Raji (cell line): ENCODE data around the gene ZCCHC7.

Experiments used
- POLR2A ChIP-seq: IDR thresholded peaks from 2 replicates; pipeline ENCODE4 v1.6.1; 2011; ENCODE audit warnings: low read depth, low read length, control low read depth; ENCODE audit not compliant: insufficient read depth

The ZCCHC7 gene

DNA sequence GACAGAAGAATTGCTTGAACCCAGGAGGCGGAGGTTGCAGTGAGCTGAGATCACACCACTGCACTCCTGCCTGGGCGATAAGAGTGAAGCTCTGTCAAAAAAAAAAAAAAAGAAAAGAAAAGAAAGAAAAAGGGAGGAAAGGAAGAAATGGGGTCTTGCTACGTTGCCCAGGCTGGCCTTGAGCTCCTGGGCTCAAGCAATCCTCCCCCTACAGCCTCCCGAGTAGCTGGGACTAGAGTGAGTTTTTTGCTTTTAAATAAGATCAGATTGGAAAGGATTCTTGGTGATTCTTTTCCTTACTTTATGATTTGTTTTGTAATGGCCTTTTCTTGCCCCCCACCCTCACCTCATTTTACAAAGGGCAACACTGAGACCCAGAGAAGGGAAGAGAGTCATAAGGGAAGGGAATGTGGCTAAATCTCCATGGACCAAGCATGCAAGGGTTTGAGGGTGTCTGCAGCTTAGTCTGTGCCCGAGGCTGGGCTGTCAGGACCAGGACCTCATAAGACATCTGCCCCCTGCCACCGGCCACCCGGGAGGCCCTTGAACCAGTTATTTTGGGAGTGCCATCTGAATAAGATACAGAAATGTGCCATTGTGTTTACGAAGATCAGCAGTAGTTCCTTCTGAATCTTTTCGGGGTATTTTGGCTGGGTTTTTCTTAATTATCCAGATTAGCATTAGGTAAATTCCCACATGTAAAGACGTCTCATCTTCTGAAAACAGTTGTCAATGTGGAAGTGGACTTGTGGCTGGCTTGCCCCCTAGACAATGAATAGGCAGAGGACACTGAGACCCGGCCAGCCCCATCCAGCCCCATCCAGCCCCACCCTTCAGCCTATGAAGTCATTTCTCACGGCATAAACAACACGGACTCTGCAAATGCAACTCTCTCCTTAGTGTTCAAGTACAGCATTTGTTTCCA is 257.6 kb downstream of the ZCCHC7 start:
- no peak for TF ChIP-seq POLR2A

DNA sequence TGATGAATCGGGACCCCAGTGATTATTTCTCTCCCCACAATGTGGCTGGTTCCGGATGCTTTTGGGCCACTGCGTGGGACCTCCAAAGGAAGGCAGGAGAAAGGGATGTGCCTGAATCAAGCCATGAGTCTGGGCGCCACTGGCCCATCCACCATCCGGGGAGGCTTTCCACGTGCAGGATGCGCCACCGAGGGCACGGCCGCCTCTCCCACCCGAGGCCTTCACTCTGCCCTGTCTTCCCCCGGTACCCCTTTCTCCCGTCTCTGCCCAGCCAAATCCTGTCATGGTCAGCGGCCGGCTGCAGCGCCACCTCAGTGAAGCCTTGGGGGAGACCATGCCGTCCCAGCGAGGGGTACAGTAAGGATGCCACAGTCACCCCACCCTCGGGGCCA is 258.2 kb downstream of the ZCCHC7 start:
- no peak for TF ChIP-seq POLR2A

DNA sequence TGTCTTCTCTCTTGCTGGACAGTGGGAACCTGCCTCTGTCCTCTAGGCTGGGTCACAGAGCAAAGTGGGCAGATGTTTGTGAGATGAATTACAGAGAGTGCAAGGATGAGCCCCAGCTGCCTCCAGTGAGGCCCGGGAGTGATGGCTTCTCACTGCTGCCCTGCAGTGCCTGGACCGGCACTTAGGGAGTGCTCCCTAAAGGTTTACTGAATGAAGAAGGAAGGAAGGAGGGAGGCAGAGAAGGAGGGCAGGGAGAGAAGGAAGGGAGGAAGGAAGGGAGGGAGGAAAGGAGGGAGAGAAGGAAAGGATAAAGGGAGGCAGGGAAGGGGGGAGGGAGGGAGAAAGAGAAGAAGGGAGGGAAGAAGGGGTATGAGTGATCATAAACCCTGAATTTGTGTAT is 259.5 kb downstream of the ZCCHC7 start:
- no peak for TF ChIP-seq POLR2A

DNA sequence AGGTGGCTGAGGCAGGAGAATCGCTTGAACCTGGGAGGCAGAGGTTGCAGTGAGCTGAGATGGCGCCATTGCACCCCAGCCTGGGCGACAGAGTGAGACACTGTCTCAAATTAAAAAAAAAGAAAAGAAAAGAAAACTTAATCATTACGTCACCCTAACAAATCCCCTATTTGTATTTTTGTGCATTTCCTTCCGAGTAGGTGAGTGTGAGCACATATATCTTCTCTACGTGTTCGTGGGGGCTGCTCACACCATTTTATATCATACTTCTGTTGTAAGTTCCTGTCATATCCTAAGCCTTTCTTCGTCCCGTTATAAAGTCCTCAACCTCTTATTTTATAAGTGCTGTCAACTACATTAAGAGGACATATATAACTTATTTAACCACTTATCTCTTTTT is 260.2 kb downstream of the ZCCHC7 start:
- TF ChIP-seq POLR2A: no peak

DNA sequence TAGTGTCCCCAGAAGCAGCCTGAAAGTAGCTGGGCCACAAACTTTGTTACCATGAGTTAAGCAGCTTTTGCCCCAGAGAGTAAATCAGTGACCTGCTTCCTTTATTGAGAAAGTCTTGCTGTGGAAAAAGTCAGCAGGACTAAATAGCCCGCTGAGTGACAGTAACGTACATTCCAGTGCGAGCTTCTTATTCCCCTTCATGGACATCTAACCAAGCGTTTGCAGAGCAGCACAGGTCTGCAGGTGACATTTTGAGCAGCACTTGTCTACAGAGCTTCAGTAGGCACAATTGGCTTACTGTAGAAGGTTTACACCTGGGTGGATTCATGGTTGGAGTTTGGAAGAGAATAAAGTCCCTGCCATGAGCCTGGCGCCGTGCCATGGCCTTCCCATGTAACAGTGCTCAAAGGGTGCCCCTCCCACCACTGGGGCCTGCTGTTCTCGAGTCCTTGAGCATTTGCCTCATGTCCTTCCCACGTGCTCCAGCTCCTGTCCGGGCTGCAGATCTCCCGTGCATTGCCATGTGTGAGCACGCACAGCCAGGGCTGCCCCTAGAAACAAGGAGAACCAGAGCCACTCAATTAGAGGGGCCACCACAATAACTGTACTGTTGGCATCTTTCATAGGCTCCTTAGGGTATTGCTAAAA is 260.8 kb downstream of the ZCCHC7 start:
- no peak for TF ChIP-seq POLR2A

DNA sequence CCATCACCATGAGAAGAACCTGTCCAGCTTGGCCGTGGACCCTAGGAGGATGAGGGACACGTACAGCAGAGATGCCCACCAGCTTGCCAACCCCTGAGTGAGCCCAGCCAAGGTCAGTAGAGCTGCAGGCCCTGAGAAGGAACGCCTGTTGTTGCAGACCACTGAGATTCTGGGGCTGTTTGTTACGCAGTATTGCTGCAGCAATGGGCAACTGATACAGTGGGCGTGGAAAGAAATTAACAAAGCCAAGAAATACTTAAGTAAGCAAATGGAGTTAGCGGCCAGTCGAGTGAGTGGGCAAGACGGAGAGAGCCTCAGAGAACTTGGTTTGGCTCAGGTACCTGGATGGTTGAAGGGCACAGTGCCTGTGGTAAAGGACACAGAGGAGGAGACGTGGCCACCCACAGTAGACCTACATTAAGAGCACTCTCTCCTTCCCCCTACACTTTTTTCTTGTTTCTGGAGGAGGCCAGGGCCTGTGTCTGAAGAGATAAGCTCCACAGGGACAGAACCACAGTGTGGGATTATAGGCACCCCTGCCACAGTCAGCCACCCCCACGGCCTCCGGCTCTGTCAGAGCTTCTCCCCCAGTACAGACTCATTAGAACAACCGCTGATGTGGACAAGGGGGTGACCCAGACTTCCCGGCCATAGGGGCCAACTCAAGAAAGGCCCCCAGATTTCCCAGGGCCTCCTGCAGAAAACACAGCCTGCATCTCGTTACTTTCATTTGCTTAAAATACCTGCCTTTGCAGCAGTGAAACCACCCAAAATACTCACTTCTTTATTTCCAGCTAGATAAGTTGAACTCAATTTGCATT is 262.0 kb downstream of the ZCCHC7 start:
- TF ChIP-seq POLR2A: peak; percentile 29; the same call in 1 of the 2 replicates

DNA sequence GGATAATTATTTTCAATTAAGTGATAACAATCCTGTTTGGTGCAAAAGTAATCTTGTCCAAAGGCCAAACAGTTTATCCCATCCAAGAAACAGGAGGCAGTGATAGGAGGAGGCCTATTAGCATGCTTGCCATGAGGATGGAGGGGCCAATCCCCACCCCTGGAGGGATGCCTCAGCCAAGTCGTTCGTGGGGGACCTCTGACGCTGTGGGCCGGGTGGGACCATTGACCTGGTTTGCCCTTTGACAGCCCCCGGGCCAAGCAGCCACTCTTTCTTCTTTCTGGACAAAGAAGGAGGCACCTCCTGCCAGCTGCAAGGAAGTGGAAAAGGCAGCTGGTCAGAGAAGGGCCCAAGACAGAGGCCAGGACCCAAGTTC is 262.6 kb downstream of the ZCCHC7 start:
- no peak; the same call in 1 of the 2 replicates for TF ChIP-seq POLR2A

DNA sequence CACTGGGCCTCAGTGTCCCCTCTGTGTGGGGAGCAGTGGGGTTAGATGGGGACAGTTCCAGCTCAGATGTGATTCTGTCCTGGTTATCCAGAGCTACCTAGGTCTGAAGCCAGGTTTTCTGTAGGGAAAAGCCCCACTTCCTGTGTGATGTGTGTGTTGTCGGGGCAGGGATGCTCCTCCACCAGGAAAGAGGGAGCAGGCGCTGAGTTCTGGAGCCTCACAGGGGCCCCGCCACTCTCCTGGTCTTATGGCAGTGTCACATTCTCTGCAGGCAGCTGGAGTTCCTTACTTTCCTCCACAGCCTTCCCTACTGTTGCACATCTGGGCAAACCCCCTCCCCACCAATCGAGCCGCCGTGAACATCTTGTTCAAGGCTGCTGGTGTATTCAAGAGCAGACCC is 263.0 kb downstream of the ZCCHC7 start:
- peak; percentile 11; the same call in 1 of the 2 replicates for TF ChIP-seq POLR2A

DNA sequence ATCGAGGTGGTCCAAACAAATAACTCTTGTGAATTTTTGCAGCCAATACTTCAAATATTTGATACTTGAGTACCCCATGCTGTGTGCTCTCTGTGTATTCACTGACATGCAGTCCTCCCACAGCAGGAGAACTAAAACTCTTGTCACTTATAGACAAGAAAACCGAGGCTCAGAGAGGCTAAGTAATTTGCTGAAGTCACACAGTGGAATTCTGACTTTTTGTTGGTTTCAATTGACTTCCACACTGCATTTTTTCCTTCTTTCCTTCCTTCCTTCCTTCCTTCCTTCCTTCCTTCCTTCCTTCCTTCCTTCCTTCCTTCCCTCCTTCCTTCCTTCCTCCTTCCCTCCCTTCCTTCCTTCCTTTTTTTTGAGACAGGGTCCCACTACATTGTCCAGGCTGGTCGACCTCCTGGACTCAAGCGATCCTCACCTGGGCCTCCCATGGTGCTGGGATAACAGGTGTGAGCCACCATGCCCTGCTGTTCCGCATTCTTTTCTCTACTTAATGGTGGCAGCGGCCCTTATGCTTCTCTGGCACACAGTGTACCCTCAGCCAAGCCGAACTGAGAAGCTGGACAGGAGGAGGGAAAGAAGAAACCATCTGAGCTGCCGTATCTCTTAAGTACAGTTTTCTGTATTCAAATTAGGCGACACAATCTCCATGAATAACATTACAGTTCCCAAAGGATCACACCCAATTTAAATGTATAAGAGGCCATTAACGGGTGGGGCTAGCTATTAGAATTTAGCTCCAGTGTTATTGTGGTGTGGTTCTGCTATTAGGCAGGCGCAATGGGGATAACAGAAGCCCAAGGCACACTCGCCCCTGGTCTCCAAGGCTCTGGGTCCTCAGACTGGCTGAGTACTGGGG is 263.7 kb downstream of the ZCCHC7 start:
- no peak for TF ChIP-seq POLR2A

DNA sequence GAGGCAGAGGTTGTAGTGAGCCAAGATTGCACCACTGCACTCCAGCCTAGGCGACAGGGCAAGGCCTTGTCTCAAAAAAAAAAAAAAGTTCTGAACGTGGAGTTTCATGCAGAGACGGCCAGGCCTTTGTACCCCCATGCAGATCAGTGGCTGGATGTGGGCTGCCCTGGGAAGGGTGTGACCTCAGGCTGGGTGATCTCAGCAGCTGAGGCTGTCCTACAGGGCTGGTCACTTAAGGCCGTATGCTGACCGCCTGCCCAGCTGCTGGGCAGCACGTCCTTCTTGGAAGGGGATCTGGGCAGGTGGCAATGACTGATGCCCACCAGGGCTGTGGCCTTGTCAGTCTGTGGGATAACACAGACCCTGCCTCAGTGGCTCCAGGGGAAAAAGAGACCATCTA is 264.9 kb downstream of the ZCCHC7 start:
- TF ChIP-seq POLR2A: no peak

DNA sequence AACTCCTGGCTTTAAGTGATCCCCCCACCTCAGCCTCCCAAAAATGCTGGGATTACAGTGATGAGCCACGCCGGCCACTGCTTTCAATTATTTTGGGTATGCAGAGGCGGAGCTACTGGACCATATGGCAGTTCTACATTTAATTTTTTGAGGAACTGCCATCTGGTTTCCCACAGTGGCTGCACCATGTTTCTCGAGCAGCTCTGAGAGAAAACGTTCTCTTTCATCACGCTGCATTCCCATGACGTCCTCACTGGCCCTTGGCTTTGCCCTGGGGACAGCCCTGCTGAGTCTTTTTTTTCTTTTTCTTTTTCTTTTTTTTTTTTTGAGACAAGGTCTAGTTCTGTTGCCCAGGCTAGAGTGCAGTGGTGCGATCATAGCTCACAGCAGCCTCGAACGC is 266.6 kb downstream of the ZCCHC7 start:
- TF ChIP-seq POLR2A: peak; percentile 37; the same call in 1 of the 2 replicates

DNA sequence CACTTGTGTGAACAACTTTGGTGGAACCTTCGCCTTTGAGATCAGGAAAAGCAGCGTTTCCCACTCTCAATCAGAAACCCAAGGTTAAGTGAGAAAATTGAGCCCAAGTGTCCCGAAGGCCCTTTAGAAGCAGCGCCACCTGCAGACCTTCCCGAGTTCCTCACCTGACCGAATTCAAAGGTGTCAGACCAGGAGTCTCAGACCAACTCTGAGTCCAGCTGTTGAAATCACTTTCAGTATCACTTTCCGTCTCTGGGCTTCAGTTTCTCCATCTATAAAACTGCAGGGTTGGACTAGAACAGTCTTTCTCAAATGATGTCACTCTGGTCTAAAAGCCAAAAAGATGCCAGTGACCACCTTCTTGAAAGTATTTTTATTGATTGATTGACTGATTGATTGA is 270.4 kb downstream of the ZCCHC7 start:
- no peak; the same call in 1 of the 2 replicates for TF ChIP-seq POLR2A

DNA sequence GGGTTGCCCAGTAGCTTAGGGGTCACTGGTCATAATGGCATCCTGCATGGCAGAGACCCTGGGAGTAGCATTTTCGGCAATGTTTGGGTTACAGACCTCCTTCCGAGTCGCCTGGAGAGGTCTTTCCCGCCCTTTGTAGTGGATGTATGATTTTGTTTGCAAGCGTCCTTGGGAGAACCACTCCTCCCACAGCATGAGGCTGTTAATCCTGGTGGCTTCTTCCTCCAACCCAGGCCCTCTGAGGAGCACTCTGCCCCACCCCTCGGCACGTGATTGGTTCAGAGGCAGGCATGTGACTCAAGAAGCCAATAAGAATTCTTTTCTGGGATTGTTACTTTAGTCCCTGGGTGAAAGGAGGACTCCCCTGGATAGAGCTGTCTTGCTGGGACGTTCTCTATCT is 271.9 kb downstream of the ZCCHC7 start:
- TF ChIP-seq POLR2A: no peak

DNA sequence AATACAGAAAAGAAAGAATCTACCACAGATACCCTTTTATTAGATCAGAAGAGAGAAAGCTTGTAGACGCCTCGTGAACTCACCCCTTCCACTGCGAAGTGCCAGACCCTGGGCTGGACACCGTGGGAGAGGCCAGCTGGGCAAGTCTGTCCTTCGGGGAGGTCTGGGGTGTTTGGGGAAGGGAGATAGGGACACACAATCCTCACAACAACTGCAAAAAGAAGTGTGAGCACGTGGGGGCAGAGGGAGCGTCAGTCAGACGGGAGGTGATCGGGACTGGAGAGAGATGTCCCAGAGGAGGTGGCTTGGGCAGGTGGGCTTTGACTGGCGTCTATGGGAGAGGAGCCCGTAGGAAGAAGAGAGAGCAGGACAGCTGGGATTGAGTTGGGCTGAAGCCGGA is 274.9 kb downstream of the ZCCHC7 start:
- no peak for TF ChIP-seq POLR2A
